ENCODE measurements around the gene FBXL5. TPM values are rescaled to one million over a fixed set of nuclear protein-coding genes. Genes with fewer than 3 reads are reported as not detected.

The FBXL5 gene
- total and polyA plus RNA-seq, 9 of the 15 experiments (the other 6 are each of a cell fraction or from before 2014, with no cell fraction given) = 6.0 to 35.2 (median 22.1) TPM

GRCh38 chr4:15648600-15648999, 6.6 kb downstream of the FBXL5 start:
- FAIRE-seq = no peak
- ATAC-seq = no peak
- CTCF ChIA-PET (ENCODE audit: low intra/inter-chr PET ratio) = no interaction called here

More at GRCh38 chr4:15648600-15648999, 6.6 kb downstream of the FBXL5 start:
- TF ChIP-seq ZNF655 (CRISPR knock-in tag; IDR thresholded peaks at IDR 0.05) = no peak
- TF ChIP-seq ZNF280A (IDR thresholded peaks at IDR 0.05; ENCODE audit: low read depth, partially characterized antibody) = no peak
- TF ChIP-seq CSDE1 (IDR thresholded peaks at IDR 0.05) = no peak
- TF ChIP-seq BACH1 (tag; IDR thresholded peaks at IDR 0.05) = no peak
- TF ChIP-seq MYC (IDR thresholded peaks at IDR 0.05; ENCODE audit: low read depth, low read length) = no peak
- no peak for TF ChIP-seq MYC (CRISPR knock-in tag; IDR thresholded peaks at IDR 0.05; ENCODE audit: borderline replicate concordance, low read depth)
- TF ChIP-seq KLF6 (CRISPR knock-in tag; IDR thresholded peaks at IDR 0.05; ENCODE audit: borderline replicate concordance) = no peak
- no peak for TF ChIP-seq NR4A1 (CRISPR knock-in tag; IDR thresholded peaks at IDR 0.05)
- TF ChIP-seq NR4A1 (tag; IDR thresholded peaks at IDR 0.05) = no peak
- TF ChIP-seq ILK (tag; IDR thresholded peaks at IDR 0.05; ENCODE audit: borderline replicate concordance, low read depth) = no peak
- TF ChIP-seq MXI1 (IDR thresholded peaks at IDR 0.05; ENCODE audit: low read depth, low read length) = no peak
- TF ChIP-seq TEAD1 (CRISPR knock-in tag; IDR thresholded peaks at IDR 0.05) = no peak
- no peak for TF ChIP-seq ZNF143 (CRISPR knock-in tag; IDR thresholded peaks at IDR 0.05)
- no peak for TF ChIP-seq ZNF146 (CRISPR knock-in tag; IDR thresholded peaks at IDR 0.05; ENCODE audit: unreplicated experiment)
- TF ChIP-seq RB1 (IDR thresholded peaks at IDR 0.05; ENCODE audit: low read depth) = no peak
- no peak for TF ChIP-seq NELFE (IDR thresholded peaks at IDR 0.05; ENCODE audit: insufficient read depth, insufficient read length)
- TF ChIP-seq PCBP1 (IDR thresholded peaks at IDR 0.05; ENCODE audit: low read depth, low read length, poor library complexity, severe bottlenecking) = no peak
- no peak for TF ChIP-seq HOXB6 (CRISPR knock-in tag; IDR thresholded peaks at IDR 0.05; ENCODE audit: borderline replicate concordance)
- no peak for TF ChIP-seq NBN (IDR thresholded peaks at IDR 0.05; ENCODE audit: low read depth)
- no TSS peak for BruUV-seq (replicated peaks)
- no peak for DNase-seq (ENCODE audit: extremely low read depth in 1 of 4, low spot score in 3 of 4)
- peaks cover 95% of the 10 kb centered on the region for H3K79me2 ChIP-seq (ENCODE audit: control insufficient read depth, insufficient read depth, low read length)
- H4K20me1 ChIP-seq (replicated peaks; ENCODE audit: control insufficient read depth, insufficient read depth, low read length) = no peaks in the 10 kb centered on the region
- H3K36me3 ChIP-seq (ENCODE audit: control insufficient read depth, insufficient read depth, low read length) = peaks cover 6% of the 10 kb centered on the region; the same call in 1 of the 3 replicates
- POLR2A ChIA-PET = no interaction called here
- in situ Hi-C loops (cut with MboI) (no loop called here), intact Hi-C loops (cut with micrococcal nuclease) (no loop called here)
- no peak overlapping the region for H3K4me3 ChIP-seq
- H3K9me1 ChIP-seq (ENCODE audit: control insufficient read depth, insufficient read depth, low read length) = no peaks in the 10 kb centered on the region
- H2AFZ ChIP-seq (ENCODE audit: low read depth, low read length) = no peak overlapping the region
- no peak overlapping the region for H3K27ac ChIP-seq (ENCODE audit: extremely low read depth, low read depth, low read length)
- H3K9ac ChIP-seq (ENCODE audit: insufficient read depth in 1 of 2, low read depth in 2 of 2, low read length in 2 of 2) = no peak overlapping the region
- WGBS (ENCODE audit: insufficient coverage, low coverage, missing lambda C conversion rate) = 54% methylated on average over 2 of the region's 2 CpGs
- peaks cover 8 to 15% of the 10 kb centered on the region in 2 experiments; a peak in 4 of 5 replicates for H3K4me1 ChIP-seq (replicated peaks in 1 of 2; ENCODE audit: control insufficient read depth in 2 of 2, insufficient read depth in 2 of 2, low read length in 2 of 2)
- no peak overlapping the region; the same call in 1 of the 2 replicates for H3K4me2 ChIP-seq (ENCODE audit: insufficient read depth, low read length)
- no peaks in the 10 kb centered on the region for H3K27me3 ChIP-seq (ENCODE audit: control insufficient read depth in 2 of 2, insufficient read depth in 2 of 2, low read length in 2 of 2)
- no peaks in the 10 kb centered on the region for H3K9me3 ChIP-seq (replicated peaks; ENCODE audit: control insufficient read depth, insufficient read depth, low read depth, low read length)
